GM03348 (cell line): ENCODE measurements around the gene AKAIN1.

Source experiments
- DNase-seq: peaks from one replicate; pipeline ENCODE4 v3.0.0; 2012; ENCODE audit warnings: low spot score

AKAIN1 gene, protein sequence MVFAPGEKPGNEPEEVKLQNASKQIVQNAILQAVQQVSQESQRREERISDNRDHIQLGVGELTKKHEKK

DNA sequence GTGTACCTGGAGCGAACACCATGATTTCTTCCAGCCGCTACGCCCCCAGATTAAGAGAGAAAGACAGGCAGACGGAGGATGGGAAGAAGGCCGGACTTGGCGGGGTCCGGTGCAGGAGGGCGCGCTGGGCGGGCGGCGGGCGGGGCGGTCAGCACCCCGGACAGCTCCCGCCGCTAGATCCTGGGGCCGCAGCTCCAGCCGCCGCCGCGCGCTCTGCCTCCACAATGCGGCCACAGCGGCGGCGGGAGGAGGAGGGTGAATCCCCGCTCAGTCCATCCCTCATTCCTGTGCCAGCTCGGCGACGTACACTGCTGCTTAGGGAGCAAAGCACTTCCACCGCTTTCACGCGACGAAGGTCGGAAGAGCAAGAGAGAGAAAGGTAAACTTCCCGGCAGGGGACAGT is at the start of gene AKAIN1:
Gene AKAIN1, minus strand, starts transcription at position 226 of the 403 bp plus-strand sequence. Its CDS starts 204 bp downstream, at position 22.
- DNase-seq, result peak; percentile 86

DNA sequence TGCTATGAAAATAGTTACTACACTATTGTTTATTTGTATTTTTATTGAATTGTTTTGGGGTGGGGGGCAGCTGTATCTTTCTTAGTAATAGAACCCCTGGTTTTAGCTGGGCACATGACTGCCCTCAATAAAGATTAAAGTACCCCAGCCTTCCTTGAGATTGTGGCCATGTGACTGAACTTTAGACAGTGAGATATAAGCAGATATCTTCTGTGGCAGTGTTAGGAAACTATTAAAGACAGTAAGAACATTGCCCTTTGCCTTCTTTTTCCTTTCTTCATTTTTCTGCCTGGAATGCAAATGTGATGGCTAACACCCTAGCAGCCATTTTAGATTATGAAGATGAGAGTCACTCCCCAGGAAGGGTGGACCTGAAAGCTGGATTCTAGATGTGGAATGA is 47.9 kb upstream of the AKAIN1 start:
- no peak for DNase-seq

DNA sequence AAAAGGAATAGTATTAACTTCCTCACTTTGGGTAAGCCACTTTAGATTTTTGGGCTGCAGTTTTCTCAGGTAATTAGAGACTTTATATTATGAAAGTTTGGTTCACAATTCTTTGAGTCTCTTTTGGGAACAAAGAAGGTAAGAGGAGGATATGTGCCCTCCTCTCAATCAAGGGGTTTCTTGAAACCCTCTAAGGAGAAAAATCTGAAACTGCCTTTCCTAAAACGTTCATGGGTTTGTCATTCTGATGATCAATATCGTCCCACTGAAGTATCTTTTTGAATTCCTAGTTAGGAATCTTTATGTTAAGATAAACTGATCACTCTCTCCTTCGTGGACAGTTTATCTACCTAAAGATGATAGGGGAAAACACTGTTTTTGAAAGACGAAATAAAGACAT is 42.4 kb upstream of the AKAIN1 start:
- no peak for DNase-seq

DNA sequence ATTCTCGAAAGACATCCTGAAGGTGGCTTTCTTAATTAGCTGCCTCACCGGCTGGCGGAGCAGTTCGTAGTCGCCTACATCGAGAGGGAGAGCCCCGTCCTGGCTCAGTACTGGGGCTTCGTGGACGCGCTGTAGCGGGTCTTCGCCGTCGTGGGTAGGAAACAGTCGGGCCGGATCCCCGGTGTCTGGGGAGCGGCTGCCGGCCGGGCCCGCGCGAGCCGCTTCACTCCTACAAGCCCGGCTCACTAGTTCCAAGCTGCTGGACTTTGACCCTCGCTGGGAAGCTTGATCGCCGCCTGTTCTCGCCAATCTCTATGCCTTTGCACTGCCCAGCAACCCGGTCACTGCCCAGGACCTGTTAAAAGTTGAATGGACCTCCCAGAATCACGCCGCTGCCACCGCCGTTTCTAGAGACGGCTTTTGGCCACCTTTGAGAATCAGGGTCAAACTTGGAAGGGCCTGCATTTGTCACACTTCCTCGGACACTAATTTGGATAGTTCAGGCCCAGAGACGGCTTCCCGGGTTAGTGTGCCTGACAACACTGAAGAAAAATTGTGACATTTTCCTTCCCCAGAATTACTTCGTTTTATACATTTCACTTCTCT is 41.4 kb upstream of the AKAIN1 start:
- peak; percentile 65 for DNase-seq

DNA sequence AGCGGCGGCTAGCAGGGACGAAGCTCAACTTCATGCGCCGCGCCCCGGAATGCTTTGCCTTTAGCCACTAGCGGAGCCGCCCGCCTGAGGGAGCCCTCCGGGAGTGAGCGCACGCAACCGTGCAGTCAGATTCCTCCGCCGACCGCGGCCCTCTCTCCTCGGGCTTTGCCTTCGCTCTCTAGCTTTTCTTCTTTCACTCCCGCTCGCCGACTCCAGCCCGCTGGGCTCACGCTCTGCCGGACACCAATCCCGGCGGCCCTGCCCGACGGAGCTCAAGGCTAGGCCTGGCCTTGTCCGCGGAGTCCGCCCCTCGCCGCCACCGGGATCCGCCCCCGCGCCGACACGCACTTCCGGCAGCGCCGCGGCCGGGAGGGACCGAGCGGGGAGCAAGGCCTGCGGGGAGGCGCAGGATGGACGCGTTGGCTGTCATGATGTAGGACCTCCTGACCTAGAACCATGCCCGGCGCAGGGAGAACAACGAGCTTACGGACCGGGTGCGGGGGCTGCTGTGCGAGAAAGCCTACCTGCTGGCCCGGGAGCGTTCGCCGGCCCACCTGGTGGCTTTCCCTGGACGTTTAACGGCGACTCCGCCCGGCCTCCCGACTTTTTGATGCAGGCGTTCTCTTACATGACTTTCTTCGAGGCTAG is 40.8 kb upstream of the AKAIN1 start:
- peak; percentile 95 for DNase-seq

DNA sequence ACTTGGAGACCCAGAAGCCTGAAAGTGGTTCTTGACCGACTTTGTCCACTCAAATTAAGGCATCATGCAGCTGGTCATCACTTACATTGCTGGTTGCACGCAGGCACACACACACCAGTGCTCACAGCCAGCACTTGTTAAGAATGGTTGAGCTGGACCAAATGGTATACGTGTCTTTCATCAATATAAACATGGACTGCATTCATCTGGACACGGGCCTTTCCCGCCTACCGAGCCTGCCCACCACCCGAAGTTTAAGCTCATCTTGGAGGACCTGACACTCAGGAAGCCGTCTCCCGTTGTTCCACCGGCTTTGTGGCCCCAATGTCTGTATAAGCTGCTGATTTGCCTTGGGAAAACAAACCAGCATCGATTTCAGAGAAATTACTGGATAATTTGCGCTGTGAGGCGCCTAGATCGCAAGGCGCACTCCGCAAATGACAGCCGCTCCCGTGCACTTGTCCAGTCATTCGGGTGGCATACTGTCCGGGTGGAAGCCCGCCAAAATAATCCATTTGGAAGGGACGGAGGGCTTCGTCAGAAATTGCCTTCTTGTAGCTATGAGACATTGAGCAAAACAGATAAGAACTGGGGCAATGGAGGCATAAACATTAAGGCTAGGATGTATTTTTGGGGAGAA is 40.1 kb upstream of the AKAIN1 start:
- peak; percentile 60 for DNase-seq

DNA sequence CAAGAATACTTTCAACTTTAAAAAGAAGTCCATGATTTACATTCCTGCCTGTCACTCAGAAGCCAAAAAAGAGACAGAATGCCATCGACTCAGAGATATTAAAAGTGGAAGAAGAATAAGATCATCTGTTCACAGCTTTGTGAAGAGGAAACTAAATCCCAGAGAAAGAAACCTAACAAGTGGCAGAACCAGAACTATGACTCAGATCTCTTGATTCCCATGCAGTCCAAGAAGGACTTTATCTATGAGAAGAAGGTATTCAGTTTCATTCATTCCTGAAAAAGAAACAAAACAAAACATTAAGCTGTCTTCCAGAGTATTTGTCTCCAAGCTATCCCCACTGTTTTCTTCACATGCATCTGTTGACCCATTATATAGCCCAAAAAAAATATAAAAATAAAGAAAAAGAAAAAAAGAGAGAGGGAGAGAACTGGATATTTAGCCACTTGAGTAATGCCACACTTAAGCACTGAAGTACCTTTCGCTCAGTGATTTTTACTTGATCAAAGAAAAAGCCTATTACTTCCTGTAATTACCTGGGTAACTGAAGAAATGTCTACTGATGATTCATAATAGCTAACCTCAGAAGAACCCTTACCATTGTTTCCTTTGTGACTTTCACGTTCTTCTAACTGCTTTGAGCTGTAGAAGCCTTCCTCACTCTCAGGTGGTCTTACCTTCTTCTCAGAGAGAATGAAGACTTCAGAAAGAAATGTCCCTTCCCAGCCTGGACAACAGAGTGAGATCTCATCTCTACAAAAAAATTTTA is 17.7 kb upstream of the AKAIN1 start:
- no peak for DNase-seq

DNA sequence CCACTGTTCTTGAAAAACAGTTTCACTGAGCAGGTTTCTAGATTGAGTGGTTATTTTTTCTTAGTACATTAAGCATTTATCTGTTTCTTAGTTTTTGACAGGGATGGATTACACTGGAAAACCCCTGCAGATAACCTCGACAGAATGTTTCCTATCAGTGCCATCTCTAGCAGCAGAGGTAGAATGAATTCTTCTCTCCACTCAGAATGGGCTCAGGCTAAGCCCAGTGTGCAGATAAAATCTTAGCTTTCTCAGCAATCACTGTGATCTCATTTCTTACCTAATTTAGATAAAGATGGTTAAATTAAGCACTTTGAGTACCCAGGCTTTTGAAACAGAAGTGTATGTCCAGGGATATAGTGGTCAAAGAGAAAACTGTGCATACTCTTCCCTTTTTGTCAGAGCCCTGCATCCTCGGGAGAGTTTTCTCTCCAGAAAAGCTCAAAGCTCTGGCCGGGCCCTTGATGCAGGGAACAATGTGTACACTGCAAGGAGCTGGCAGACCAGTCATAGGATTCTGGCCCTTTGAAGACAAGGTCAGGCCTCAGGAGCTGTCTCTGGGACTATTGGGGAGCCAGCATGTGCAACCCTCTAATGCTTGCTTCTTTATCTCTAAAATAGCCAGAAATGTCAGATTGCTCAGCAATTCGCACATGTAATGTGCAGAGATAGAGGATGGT is 10.6 kb upstream of the AKAIN1 start:
- DNase-seq, result no peak

DNA sequence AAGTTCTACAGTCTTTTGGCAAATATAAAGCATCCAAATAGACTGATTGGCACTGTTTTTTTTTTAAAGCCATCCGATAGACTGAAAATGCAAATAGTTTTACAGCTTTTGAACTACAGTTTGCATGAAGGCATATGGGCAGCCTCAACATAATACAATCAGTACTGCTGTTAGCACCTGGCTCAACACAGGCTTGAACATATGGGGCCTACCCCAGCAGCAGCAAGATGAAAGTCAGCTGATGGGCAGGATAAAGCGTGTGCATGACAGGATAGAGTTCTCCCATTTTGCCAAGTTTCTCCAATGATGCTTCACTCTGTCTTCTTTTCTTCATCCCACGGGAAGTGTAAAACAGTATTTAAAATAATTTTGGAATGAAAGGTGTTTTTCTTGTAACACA is 1.3 kb upstream of the AKAIN1 start:
- DNase-seq, result no peak

DNA sequence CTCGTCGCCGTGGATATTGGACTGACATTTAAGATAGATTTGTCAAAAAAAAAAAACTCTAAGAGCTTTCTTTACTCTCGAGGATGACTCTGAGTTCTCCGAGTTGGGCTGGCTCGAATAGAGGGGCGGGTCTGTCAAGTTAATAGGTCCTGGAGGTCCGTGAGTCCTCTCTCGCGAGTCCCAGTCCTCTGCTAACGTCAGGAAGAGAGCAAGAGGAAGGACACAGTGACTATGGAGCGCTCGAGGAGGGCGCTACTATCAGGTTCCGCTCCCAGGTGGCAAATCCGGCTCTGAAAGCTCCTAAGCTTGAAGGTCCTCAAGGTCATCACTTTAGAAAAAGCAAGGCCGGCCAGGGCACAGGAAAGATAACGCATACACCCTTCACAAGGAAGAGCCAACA is 404 bp upstream of the AKAIN1 start:
- DNase-seq, result no peak

DNA sequence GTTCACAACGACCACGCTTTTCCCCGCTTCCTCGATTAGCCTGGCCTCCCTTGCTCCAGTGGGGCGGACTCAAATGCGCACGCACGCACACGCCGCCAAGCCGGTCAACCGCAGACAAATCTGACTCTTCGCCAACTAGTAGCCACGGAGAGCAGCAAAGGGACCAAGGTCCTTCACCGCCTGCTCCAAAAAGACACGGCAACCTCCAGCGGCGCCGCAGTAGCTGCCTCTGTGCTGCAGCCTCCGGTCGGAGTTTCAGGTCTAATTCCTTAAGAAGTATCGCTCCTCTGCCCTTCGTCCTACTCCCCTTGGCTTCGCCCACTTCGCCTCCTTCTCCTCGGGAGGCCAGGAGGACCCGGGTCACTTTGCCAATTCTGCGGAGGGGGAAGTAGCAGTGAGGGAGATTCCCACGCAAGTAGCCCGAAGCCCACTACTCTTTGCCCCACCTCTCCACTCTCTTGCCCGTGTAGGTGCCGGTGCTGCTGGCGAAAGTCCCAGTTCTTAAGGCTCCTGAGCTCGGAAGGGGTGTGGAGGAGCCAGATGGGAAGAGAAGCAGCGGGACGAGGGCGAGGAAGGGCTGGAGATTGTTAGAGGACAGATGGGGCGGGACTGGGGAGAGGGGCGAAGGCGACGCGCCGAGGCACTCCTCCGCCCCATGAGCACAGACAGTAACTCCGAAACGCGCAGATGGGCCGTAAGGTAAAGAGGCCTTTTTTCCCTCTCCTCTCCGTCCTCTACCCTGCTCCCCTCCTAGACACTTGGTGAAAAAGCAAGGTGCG is 615 bp downstream of the AKAIN1 start:
- peak; percentile 8 for DNase-seq

DNA sequence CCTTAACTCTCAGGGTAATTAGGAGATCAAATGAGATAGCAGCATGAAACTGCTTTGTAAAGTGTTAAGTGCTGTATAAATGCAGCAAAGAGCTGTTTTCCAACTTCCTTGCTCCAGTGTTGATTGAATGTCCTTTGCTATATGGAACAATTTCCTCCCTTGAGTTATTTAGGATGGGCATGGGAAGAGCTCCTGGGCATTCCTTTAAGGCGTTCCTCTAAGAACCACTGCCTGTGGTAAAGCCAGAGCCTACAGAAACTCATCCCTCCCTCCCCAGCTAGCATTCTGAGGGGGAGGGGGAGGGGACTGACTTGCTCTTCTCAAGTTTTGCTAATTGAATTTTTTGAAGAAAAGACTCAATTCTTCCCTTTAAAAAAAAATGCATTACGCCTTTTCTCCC is 1.4 kb downstream of the AKAIN1 start:
- no peak for DNase-seq

DNA sequence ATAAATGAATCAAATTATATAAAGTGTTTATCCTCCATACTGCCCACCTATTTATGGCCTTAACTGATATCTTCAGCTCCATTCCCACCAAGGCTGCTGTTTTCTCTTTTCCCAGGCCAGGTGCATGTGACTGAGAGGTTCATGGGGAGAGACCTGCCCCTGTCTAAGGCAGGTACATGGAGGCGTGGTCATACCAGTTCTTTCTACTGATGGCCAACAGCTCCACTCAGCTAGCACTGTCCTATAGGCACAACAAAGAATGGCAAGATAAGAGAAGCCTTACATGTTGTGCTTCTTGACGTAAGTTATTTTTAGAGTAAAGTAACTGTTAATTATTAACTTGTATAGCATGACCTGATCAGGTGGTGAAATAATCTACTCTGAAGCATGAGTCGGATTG is 16.8 kb downstream of the AKAIN1 start:
- DNase-seq, result no peak

DNA sequence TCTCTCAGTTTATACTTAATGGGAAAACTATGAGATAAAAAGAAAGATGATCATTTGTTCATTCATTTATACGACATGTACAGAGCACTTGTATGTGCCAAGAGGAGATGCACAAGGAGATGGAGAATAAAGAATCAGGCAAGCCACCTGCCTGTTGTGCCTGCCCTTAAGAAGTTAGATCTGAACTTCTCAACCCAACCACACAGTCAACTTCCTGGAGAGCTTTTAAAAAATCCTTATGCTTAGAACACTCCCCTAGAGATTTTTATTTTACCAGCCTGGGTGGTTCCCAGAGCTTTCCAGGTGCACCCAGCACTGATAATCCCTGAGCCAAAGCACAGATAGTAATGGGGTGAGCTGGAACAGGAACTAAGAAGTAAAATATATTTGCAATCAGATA is 18.5 kb downstream of the AKAIN1 start:
- DNase-seq, result no peak

DNA sequence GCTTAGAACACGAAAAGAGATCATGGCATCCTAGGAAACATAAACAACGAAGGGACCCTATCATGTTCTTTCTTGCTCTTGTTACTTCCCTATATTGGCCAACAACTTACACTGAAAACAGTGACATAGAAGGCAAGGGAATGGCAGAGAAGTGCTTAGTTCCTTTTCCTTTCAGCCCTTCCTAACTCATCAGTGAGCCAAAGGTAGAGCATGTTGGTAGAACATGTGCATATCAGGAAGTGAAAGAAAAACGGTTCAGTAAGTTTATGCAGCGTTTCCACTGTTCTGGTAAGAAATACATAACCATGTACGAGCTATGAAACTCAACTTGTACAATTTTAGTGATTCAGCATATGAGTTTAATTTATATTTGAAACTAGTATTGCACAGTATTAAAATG is 21.7 kb downstream of the AKAIN1 start:
- DNase-seq, result no peak

DNA sequence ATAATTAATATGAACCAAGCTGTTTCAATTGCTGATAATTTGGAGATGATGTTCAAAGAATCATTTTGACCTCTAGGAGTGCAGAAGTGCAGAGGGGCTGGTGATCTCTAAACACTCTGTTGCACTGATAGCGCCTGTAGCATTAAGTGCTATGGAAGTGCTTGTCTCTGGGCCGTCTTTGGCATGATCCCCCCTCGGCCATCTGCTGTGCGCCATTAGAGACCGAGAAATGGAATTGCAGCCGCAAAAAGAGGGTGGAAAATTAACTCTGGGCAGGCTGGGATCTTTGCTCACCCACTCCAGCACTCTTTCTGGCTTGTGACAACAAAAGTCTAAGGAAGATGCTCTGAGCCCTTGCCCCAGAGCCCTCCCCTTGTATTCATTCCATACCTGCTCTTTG is 23.4 kb downstream of the AKAIN1 start:
- no peak for DNase-seq

DNA sequence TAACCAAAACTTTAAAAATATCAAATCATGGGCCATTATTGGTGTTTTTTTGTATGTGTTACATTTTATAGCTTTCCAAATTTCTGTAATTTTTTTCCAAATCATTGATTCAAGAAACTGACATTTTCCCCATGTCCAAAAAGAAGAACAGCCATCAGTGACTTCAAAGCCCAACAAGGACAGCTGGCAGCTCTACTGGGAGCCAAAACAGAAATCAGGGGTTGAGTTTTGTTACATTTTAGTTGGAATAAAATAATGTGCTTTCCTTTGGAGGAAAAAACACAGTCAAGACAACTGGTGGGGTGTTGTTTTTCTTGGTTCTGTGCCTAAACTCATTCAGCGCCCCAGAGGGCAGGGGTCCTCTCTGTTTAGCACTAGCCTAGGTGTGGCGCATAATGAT is 23.8 kb downstream of the AKAIN1 start:
- no peak for DNase-seq

DNA sequence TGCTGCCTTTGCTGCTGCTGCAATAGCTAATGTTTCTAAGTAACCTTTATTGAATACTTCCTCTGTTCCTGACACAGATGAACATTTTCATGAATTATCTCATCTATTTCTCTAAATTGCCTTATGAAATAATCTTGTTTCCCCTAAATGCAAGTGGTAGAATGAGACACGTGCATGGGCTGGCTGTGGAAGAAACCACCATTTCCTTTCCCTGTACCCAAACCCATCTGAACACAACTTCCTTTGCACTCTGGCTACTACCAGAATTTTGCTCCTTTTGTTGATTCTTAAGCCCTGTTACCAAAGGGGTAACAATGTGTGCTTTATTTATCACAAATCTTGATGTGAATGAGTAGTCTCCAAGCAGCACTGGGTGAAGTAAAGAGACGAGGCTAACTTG is 29.2 kb downstream of the AKAIN1 start:
- no peak for DNase-seq

DNA sequence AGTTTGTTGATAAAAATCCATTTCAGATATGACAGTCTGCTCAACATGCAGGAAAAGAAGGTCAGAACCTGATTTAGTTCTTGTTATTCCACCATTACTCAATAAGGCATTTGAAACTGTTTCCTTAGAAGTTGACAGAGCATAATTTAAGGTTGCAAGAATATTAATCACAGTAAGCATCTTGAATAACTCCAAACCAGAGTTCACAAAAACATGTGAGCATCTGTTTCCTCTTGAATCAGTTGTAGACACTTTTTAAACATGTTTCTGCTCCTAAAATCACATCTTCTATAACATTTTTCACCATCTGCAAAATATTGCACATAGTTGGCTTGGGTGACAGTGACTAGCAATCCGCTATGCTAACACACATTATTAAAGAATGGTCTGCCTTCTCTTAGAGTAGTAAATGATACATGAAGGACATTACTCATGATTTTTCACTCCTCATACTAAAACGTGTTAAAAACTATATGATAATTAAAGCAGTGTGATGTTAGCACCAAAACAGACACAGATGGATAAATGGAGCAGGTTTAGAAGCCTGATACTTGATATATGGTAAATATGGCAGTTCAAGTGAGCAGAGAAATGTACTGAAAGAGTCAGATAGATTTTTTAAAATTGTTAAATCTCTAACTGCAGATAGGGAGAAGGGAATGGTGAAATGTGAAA is 30.3 kb downstream of the AKAIN1 start:
- no peak for DNase-seq

DNA sequence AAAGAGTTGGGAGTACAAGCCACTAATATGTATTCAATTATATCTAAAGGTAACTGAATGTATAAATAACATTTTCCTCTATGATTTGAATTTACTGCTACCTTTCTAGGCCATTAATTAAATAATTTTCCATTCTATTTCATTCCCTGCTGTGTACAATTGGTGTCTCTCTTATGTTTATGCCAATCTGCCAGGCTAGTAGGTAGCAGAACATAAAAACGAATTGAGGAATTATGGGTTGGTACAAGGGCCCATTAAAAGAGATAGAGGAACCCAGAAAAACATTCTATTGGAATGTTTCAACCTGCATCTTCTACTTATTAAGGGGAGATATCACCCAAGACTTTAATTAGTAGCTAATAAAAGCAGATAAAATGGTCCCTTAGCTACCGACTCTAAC is 32.2 kb downstream of the AKAIN1 start:
- no peak for DNase-seq

DNA sequence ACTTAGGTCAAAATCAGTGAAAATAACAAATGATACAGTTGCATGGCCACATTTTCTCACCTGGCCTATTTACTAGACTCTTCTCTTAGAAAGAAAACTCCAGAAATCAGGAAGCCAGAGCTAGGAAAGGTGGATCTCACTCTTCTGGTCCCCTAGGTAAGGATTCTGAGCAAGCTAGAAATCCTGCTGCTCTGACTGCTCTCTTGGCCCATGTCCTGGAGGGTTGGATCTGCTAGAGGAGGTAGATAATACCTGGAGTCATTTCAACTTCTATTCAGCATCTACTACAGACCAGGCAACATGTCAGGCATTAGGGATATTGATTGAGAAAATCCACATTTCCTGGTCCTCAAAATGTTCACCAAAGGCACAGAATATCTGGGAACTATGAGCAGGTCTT is 34.9 kb downstream of the AKAIN1 start:
- no peak for DNase-seq
